ENCODE data around the gene CTBP1.

Gene CTBP1

GRCh38 chr4:1194010-1194900 lies 54.7 kb downstream of the CTBP1 start:
- no peak for ATAC-seq

GRCh38 chr4:1193206-1194009 lies 55.5 kb downstream of the CTBP1 start:
- no peak for ATAC-seq

- no peak for ATAC-seq
These were observed 56.3 kb downstream of the CTBP1 start for GRCh38 chr4:1192493-1193205.

DNA sequence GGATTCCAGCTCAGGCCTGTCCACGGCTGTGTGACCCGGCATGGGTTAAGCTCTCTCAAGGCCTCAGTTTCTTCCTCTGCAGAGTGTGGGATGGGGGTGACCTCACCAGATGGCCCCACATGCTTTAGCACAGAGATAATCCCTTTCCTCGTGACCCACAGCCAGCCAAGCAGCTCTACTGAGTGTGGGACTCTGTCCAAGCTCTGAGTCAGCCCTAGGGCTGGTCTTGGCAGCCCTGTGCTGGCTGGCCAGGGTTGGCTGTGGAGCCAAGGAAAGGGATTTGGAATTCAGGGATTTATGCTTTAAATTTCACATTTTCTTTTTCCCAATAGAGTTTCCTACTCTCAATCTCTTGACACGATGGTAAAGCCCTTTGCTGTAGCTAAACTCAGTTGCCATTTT lies 56.8 kb downstream of the CTBP1 start:
- no peak for ATAC-seq

- ATAC-seq: no peak
These were observed 57.3 kb downstream of the CTBP1 start for GRCh38 chr4:1191621-1192020.

DNA sequence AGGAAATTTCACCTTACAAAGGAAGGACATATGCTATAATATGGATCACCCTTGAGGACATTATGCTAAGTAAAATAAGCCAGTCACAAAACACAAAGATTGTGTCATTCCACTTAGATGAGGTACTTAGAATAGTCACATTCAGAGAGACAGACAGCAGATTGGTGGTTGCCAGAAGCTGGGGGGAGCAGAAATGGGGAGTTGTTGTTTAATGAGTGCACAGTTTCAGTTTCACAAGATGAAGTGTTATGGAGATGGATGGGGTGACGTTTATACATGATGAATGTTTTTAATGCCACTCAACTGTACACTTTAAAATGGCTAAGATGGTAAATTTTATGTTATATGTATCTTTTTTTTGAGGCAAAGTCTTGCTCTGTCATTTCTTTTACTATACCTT lies 61.7 kb downstream of the CTBP1 start:
- peak; percentile 96 to 99 for ATAC-seq

- no peak for ATAC-seq
These were observed 64.8 kb downstream of the CTBP1 start for GRCh38 chr4:1183985-1184773.

GRCh38 chr4:1182313-1182712 lies 66.6 kb downstream of the CTBP1 start:
- no peak for ATAC-seq

- no peak for ATAC-seq
These were observed 68.3 kb downstream of the CTBP1 start for GRCh38 chr4:1180663-1181062.

DNA sequence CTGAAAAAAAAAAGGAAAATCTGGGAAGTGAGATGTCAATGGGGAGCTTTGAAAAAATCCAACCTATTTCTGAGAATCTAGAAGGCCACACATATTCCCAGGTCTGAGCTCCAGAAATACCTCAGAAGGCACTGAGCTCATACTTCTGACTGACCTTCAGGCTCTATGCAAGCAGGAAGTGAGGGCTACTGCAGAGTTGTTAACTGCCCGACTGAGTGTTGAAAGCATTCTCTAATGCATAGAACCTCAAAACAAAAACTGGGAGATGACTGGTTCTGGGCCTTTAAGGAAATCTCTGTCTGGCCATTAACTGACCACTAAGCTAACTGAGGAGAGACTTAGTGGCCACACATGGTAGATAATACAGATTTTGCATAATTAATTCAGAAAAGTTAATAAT lies 69.0 kb downstream of the CTBP1 start:
- no peak for ATAC-seq

DNA sequence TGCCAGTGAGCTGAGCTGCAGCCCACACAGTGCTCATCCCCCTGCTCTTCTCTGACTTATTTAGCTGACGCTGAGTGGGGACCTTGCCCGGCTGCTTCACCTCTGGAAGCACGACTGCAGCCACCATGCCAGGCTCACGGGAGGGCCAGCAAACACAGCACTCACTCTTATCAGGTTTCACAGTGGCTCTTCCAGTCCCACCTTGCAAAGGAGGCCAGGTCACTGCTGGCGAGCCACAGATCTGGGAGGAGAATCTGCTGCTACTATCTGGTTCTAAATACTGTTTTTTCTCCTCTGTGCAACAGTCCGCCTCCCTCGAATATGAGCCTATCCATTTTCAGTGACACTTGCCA lies 69.9 kb downstream of the CTBP1 start:
- ATAC-seq: no peak

GRCh38 chr4:1178300-1179088 lies 70.4 kb downstream of the CTBP1 start:
- no peak for ATAC-seq

DNA sequence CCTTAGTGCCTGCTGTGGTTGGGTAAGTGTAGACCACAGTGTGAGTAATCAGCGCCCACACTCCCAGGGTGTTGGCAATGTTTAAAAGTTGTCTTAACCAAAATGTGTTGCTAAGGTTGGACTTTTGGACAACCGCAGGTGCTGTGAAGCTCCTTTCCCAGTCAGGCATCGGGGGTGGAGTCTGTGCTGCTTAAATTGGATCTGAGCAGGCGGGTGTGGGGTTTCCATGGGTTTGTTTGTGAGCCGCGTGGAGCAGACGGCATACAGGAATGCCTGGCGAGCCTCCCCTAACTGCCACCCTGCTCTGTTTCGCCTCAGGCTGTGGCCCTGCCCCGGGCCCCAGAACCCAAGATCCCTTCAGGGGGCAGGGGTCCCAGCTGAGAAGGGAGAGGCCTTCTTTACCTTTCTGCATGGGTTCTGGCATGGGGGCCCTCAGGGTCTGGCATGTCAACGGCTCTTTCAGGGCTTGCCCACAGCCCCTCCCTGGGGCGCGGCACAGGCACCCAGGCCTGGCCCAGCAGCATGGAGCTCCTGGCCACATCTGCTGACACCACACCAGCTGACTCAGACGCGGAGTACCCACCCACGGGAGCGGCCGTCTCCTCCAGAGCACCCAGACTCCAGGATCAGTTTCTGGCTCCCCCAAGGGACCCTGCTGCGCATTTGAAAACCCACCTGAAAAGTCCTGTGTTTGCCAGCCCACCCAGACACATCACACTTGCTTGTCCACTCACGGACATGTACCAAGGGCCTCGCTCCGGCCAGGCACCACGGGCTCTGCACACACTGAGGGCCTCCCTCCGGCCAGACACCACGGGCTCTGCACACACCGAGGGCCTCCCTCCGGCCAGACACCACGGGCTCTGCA lies 71.4 kb downstream of the CTBP1 start:
- no peak for ATAC-seq

DNA sequence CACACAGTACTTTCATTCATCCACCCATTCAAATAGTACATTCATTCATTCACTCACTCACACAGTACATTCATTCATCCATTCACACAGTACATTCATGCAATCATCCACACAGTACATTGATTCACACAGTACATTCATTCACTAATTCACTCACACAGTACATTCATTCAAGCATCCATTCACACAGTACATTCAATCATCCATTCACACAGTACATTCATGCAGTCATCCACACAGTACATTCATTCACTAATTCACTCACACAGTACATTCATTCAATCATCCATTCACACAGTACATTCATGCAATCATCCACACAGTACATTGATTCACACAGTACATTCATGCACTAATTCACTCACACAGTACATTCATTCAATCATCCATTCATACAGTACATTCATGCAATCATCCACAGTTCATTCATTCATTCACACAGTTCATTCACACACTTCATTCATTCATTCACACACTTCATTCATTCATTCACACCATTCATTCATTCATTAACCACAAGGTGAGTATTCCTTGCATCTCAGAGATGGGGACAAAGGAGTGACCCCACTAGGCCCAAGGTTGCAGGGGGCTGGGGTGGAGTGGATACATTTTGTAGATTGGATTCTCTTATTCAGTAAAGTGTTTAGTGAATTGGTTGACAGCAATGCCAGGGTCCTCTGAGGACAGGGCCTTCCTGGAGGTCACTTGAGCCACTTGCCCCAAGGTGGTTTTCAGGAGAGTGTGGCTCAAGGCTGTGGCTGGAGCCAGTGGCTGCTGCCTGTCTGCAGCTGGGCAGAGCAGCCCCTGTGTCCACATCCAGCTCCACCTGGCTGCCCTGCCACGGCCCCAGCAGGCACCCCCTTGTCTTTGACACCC lies 72.3 kb downstream of the CTBP1 start:
- no peak for ATAC-seq

DNA sequence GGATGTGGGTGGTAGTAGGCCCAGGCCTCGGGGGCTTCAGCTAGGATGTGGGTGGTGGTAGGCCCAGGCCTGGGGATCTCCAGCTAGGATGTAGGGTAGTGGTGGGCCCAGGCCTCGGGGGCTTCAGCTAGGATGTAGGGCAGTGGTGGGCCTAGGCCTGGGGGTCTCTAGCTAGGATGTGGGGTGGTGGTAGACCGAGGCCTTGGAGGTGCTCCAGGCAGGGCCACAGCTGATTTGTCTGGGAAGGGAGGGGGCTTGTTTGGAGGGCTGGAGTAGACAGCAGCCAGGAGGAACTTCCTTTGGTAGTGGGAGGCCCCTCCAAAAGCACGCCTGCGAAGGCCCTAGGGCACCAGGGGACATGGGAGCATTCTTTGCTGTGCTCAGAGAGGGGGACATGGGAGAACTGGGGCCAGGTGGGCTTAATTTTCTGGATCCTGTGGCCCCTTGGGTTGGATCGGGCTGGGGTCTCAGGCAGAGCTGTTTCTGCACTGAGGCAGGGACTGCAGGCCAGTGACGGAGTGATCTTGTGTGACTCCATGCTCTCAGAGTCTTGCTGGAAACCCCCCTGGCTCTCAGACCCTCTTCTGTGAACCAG lies 73.2 kb downstream of the CTBP1 start:
- ATAC-seq: no peak

DNA sequence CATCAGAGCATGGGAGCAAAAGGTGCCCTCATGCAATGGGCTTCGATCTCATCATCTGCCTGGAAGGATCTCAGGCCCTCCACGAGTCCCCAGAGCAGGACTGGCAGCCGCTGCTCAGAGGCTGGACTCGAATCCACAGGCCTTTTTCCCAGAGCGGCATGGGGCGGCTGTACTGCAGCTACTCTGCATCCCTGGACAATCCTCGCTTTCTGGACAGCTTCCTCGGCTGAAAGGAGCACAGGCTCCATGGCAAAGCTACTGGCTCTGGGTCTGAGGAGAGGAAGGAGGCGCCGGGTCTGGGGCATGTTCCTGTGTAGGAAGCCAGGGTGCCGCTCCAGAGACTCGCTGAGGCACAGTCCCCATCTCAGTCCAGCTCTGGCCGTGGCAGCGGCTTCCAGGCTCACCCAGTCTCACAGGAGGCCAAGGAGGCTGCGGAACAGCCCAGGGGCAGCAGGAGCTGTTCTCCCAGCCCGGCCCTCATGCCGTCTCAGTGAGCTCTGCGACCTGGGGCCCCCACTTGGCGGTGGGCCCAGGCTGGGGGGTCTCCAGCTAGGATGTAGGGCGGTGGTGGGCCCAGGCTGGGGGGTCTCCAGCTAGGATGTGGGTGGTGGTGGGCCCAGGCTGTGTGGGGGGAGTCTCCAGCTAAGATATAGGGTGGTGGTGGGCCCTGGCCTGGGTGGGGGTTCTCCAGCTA lies 73.8 kb downstream of the CTBP1 start:
- ATAC-seq: no peak

DNA sequence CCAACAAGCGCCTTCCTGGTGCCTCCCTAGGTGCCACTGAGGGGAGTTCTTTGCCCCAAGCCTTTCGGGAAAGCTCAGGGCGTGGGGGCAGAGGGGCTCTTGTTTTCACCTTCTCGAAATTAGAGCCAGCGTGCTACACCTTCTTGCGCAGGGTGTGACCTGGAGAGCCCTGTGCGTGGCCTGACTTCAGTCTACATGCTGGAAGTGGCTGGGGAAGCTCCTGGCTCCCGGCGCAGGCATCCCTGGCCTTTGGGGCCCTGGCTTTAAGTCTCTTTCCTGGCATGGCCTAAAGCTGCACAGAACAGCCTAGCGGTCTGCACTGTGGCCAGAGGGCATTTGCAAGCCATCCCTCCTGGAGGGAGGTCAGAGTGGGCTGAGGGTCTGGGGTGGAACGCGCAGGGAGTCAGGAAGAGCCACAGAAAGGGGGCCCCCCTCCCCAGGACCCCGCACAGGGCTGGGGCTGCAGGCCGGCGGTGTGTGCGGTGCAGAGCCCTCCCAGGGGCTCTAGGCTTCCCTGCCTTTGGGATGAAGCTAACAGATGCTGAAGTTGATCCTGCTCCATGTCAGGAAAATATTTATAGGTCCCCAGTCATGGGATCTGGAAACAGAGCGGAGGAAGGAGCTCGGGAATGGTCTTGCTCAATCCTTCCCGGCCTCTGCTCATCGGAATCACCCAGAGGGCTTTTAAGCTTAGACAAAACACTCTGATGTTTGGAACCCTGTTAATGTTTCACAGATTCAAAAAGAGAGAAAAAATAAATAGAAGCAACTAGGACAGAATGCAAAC lies 75.8 kb downstream of the CTBP1 start:
- ATAC-seq: no peak

Data from activated CD4-positive, CD25-positive, alpha-beta regulatory T cell treated with anti-CD3 and anti-CD28 coated beads, Interleukin-2, amount 50 U/mL, for 24 hours (primary cell).